ENCODE results near the gene NR1H3. TPM values are rescaled to one million over a fixed set of nuclear protein-coding genes. Genes with fewer than 3 reads are reported as not detected.

NR1H3 gene
- total and polyA plus RNA-seq, 9 donors, result 18.0 to 39.7 (median 27.3) TPM

DNA sequence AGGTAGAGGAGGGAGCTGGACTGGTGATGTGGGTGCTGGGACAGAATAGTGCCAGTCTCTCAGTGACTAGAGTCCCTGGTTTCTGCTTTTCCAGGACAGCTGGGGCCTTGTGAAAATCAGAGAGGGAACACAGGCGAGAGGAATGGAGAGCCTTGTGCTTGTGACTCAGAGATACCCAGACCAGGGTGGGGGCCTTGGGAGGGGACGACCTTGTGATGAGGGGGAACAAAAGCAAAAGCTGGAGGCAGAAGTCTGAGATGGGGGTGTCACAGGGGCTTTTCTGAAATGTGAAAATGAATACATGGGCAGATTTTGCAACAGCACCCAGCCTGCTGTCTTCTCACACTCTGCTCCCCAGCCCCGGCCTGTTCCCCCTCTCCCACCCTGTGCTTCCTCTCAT is 3.4 kb upstream of the NR1H3 start:
- H3K4me3 ChIP-seq, result no peak overlapping the region
- peak in 1 of 5 donors; percentile 56 for DNase-seq

DNA sequence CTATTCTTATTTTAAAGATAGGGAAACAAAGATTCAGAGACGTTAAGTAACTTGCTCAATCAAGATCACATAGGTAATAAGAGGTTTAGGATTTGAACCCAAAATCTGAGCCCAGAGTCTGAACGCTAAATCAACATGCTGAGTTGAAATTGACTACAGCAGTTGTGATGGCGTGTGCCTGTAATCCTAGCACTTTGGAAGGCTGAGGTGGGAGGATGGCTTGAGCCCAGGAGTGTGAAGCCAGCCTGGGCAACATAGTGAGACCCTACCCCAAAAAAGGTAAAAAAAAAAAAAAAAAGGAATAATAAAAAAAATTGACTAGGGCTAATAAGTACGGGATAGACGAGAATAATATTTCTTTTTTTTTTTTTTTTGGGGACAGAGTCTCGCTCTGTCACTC is 1.4 kb upstream of the NR1H3 start:
- Histone ChIP-seq H3K36me3 (no peaks in the 10 kb centered on the region), H3K27me3 (no peaks in the 10 kb centered on the region), H3K4me1 (ENCODE audit: insufficient read depth) (peaks cover 10% of the 10 kb centered on the region), H3K4me3 (no peak overlapping the region), H3K9me3 (no peaks in the 10 kb centered on the region), H3K27ac (no peak overlapping the region)
- no peak for DNase-seq
- 89 to 92% (median 89%) methylated on average over 6 of the region's 6 CpGs for WGBS, 3 donors
- TF ChIP-seq EP300 (IDR thresholded peaks at IDR 0.05) (no peak), POLR2A (IDR thresholded peaks at IDR 0.05) (no peak)
- TF ChIP-seq, protein P1, sequence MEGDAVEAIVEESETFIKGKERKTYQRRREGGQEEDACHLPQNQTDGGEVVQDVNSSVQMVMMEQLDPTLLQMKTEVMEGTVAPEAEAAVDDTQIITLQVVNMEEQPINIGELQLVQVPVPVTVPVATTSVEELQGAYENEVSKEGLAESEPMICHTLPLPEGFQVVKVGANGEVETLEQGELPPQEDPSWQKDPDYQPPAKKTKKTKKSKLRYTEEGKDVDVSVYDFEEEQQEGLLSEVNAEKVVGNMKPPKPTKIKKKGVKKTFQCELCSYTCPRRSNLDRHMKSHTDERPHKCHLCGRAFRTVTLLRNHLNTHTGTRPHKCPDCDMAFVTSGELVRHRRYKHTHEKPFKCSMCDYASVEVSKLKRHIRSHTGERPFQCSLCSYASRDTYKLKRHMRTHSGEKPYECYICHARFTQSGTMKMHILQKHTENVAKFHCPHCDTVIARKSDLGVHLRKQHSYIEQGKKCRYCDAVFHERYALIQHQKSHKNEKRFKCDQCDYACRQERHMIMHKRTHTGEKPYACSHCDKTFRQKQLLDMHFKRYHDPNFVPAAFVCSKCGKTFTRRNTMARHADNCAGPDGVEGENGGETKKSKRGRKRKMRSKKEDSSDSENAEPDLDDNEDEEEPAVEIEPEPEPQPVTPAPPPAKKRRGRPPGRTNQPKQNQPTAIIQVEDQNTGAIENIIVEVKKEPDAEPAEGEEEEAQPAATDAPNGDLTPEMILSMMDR (IDR thresholded peaks at IDR 0.05), result no peak
- intact Hi-C loops (cut with DNase I), result loop anchor here in 2 of 4 donors (5.0 to 10.0 kb wide), 2 partner anchors 74 to 98 kb away; partner anchors contain the start of gene MYBPC3 (in 1 of the 2)

More for the DNA sequence above, 3.4 kb upstream of the NR1H3 start:
- Histone ChIP-seq H3K36me3 (no peaks in the 10 kb centered on the region), H3K4me1 (ENCODE audit: insufficient read depth) (peaks cover 15% of the 10 kb centered on the region), H3K27me3 (no peaks in the 10 kb centered on the region), H3K9me3 (no peaks in the 10 kb centered on the region), H3K27ac (peak overlapping the region; percentile 53 to 83)
- 23 to 31% (median 25%) methylated on average over 3 of the region's 3 CpGs for WGBS, 3 donors
- no peak for TF ChIP-seq EP300 (IDR thresholded peaks at IDR 0.05)
- no peak for TF ChIP-seq POLR2A (IDR thresholded peaks at IDR 0.05)
- TF ChIP-seq, protein P1 (IDR thresholded peaks at IDR 0.05), result no peak
- intact Hi-C loops (cut with DNase I), result loop anchor here in 1 of 4 donors (10.0 kb wide), 1 partner anchor 100 kb away; the partner anchor contains the start of gene MYBPC3

DNA sequence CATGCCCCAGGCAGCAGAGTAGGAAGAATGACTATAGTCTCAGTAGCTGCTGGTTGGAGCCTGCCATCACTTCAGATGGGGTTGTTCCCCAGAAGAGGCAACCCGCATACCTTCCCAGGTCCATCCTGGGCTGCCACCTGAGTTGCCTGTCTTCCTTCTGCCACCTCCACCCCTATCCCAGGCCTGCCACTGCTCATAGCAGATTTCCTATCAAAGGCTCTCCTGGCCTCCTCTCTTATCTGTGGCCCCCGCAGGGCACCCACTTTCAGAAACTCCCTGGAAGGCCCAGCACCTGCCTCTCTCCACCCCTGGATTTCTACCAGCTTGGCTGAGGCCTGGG is 649 bp upstream of the NR1H3 start:
- TF ChIP-seq POLR2A (IDR thresholded peaks at IDR 0.05) (no peak), EP300 (IDR thresholded peaks at IDR 0.05) (no peak)
- TF ChIP-seq, protein P1 (IDR thresholded peaks at IDR 0.05), result no peak
- H3K4me3 ChIP-seq, result peak overlapping the region; percentile 38
- H3K36me3 ChIP-seq, result no peaks in the 10 kb centered on the region
- intact Hi-C loops (cut with DNase I), result loop anchor here in 2 of 4 donors (5.0 to 10.0 kb wide), 2 partner anchors 75 to 98 kb away; partner anchors contain the start of gene MYBPC3 (in 1 of the 2)
- DNase-seq, result no peak
- WGBS, 3 donors, result 47 to 57% (median 54%) methylated on average over 2 of the region's 2 CpGs
- H3K27me3 ChIP-seq, result no peaks in the 10 kb centered on the region
- H3K9me3 ChIP-seq, result no peaks in the 10 kb centered on the region
- H3K27ac ChIP-seq, result peak overlapping the region; percentile 68 to 75
- H3K4me1 ChIP-seq (ENCODE audit: insufficient read depth), result peaks cover 10% of the 10 kb centered on the region

DNA sequence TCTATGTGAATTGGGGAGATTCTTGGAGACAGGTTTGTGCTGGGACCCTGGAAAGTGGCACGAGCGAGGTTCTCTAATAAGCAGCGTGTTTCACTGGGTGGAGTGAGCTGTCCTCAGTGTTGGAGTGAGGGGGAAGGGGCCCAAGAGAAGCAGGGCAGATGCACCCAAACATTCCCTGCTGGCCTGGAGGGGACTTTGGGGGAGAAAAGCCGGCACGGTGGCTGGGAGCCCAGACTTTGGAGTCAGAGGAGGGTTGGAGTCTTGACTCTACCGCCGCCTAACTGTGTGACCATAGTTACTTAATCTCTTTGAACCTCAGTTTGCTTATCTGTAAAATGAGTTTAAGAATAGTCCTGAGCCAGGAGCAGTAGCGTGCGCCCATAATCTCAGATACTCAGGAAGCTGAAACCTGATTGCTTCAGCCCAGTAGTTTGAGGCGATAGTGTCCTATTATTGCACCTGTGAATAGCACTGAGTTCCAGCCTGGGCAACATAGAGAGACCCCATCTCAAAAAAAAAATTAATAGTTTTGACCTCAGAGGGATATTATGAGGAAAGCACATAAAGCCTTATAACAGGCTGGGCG is 614 bp downstream of the NR1H3 start:
- WGBS, 3 donors, result 26 to 34% (median 29%) methylated on average over 11 of the region's 11 CpGs
- Histone ChIP-seq H3K27ac (peak overlapping the region; percentile 68 to 75), H3K4me1 (ENCODE audit: insufficient read depth) (peaks cover 10% of the 10 kb centered on the region), H3K4me3 (peak overlapping the region; percentile 38), H3K9me3 (no peaks in the 10 kb centered on the region), H3K36me3 (no peaks in the 10 kb centered on the region), H3K27me3 (no peaks in the 10 kb centered on the region)
- DNase-seq, result peak in 1 of 5 donors; percentile 28
- intact Hi-C loops (cut with DNase I), result loop anchor here in 2 of 4 donors (5.0 to 10.0 kb wide), 2 partner anchors 76 to 96 kb away; partner anchors contain the start of gene MYBPC3 (in 1 of the 2)
- TF ChIP-seq EP300 (IDR thresholded peaks at IDR 0.05), result no peak
- no peak for TF ChIP-seq POLR2A (IDR thresholded peaks at IDR 0.05)
- TF ChIP-seq, protein P1 (IDR thresholded peaks at IDR 0.05), result no peak
